ENCODE data around the gene MCC.

The MCC gene

DNA sequence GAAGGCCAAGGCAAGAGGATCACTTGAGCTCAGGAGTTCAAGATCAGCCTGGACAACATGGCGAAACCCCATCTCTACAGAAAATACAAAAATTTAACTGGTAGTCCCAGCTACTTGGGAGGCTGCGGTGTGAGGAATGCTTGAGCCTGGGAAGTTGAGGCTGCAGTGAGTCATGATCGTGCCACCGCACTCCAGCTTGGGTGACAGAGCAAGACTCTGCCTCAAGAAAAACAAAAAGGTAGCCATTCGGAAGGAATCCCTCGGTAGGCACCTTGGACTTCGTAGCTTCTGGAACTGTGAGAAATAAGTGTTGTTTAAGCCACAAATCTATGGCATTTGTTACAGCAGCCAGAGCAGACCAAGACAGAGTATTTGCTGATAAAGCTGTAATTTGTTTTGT lies 337.4 kb downstream of the MCC start:
- no peak for DNase-seq (ENCODE audit: low read depth, low spot score)

DNA sequence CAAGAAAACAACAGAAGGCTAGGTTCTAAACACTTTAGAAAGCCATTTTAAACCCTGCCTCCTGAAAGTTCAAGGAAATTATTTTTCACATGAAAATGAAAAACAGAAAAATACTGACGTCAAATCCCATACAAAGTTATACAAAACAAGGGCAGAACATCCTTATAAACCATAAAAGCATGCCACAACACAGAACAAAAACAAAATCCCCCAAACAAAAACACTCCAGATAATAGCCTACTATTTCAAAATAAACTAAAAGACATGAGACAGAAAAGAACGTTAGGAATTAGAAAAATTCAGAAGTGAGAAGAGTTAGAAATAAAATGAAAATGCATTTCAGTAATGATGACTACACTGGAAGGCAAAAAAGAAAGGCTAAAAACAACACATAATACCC lies 338.0 kb downstream of the MCC start:
- no peak for DNase-seq (ENCODE audit: low read depth, low spot score)

DNA sequence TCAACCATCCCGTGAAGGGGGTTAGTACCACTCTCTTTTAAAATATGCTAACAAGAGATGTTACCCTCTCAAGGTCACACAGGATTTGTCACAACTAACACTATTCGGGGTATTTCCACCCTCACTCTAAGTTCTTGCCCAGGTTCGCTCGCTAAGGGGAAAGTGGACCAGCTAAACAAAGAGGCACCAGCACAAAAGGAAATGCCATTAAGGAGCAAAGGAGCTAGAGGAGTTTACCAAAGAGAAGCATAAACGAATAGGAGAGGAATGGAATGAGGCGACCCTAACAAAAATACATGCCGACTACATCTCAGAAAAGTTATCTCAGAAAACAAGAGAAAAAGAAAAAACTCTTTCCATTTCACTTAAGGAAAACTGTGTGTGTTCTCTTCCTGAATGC lies 340.7 kb downstream of the MCC start:
- DNase-seq (ENCODE audit: low read depth, low spot score) = no peak

DNA sequence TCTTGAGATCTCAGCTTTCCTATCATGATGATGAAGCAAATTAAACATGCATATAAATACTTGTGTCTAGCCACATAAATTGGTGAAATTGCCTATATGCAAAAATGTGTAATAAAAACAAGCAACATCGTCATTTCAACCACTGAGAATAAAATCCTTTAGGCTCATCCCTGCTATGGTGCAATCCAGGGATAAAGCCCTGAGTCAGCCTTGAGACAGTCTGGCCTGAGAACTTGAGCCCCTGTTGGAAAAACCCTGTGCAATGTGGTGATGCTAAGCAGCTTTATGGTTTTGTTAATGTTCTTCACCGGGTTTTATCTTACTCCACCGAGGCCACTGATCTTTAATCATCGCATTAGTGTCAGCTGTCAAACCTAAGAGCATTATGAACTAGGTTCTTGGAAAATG lies 341.1 kb downstream of the MCC start:
- DNase-seq (ENCODE audit: low read depth, low spot score) = no peak

DNA sequence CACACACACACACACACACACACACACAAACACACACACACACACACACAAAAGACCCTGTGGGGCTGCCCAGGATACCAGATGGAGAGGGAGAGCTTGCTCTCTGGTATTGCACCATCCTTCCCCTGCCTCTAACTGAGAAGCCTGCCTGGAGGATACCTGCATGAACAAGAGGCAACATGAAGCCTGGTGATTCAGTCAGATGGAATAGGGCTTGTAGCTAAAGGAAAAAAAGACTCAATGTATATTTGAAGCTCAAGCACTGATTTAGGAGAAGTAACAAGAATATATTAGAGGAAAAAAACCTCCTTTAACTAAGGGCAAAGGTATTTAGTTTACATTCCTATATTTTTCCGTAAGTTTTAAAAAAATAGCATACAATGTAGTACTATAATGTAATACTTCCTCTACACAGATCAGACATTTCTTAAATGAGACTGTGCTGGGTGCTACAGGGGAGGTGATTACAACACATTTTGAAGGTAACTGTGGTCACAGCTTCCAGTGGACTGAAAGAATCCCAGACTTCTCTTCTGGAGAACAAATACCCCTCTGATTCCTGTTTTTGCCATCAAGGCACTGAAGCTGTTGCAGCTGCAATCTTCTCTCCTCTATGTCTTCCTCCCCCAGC lies 342.4 kb downstream of the MCC start:
- no peak for DNase-seq (ENCODE audit: low read depth, low spot score)

DNA sequence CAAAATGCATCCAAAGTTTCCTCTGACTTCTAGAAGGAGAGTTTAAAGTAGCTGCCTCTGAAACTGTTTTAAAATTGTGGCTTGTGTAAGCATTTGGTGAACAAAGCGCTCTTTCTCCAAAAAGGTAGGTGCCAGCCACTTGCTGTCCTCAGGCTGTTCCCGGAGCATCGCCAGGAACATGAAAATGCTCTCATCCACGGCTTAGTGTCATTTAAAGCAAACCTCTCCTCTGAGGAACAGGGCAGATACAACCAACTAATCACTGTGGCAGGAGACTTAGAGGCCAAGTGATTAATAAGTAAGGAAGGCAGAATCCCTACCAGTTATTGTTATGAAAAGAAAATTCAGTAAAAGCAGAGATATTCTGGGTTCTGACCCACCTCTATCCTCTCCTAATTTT lies 346.1 kb downstream of the MCC start:
- no peak for DNase-seq (ENCODE audit: low read depth, low spot score)

DNA sequence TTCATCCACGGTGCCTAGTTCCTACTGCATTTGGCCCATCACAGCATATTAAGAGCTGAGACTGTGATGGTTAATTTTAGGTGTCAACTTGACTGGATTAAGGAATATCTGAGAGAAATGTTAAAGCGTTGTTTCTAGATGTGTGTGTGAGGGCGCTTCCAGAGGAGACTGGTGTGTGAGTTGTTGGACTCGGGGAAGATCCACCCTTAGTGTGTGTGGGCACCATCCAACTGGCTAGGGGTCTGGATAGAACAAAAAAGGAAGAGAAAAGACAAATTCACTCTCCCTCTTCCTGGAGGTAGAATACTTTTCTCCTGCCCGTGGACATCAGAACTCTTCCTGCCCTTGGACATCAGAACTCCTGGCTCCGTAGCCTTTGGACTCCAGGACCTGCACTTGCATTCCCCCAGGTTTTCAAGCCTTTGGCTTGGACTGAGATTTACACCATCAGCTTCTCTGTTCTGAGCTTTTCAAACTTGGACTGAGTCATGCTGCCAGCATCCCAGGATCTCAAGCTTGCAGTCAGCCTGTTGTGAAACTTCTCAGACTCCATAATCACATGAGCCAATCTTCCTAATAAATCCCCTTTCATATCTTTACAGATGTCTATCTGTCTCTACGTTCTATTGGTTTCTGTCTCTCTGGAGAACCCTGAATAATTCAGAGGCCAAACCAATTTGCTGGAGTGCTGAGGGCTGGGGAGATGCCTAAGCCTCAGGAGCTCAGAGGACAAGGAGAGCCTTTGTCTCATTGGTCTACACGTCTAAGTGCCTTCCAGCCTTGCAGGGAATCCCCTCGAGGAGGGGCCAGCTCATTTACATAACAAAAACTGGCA lies 347.2 kb downstream of the MCC start:
- no peak for DNase-seq (ENCODE audit: low read depth, low spot score)

DNA sequence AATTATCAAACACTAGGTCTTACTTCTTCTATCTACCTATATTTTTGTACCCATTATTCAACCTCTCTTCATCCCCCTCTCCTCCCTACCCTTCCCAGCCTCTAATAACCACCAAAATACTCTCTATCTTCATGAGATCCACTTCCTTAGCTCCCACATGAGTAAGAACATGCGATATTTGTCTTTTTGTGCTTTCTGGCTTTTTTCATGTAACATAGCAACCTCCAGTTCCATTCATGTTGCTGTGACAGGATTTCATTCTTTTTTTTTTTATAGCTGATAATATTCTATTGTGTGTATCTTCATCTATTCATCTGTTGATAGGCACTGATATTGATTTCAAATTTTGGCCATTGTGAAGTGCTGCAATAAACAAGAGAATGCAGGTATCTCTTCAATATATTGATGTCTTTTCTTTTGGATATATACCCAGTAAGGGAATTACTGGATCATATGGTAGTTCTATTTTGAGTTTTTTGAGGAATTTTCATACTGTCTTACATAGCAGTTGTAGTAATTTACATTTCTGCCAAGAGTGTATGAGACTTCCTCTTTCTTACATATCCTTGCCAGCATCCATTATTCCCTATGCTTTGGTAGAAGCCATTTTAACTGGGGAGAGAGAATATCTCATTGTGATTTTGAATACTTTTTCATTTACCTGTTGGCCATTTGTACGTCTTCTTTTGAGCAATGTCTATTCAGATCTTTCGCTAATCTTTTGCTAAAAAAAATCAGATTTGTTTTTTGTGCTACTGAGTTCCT lies 354.9 kb downstream of the MCC start:
- DNase-seq (ENCODE audit: low read depth, low spot score) = no peak

DNA sequence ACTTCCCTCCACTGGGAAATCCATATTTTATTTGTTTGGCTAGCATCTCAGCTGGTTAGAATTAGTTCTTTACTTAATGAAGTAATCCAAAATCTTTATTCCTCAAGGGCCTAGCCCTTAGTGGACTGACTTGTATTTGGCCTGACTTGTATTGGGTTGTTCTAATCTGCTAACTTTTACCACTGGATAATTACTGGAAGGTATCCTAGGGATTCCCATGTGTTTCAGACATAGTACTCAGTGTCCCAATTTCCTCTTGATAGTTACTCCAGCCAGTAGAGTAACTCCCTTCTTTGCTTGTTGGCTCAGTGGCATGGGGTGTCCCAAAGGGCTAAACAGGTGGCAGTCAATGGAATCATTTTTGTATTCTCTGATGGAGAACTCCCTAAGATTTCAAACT lies 355.7 kb downstream of the MCC start:
- DNase-seq (ENCODE audit: low read depth, low spot score) = no peak

DNA sequence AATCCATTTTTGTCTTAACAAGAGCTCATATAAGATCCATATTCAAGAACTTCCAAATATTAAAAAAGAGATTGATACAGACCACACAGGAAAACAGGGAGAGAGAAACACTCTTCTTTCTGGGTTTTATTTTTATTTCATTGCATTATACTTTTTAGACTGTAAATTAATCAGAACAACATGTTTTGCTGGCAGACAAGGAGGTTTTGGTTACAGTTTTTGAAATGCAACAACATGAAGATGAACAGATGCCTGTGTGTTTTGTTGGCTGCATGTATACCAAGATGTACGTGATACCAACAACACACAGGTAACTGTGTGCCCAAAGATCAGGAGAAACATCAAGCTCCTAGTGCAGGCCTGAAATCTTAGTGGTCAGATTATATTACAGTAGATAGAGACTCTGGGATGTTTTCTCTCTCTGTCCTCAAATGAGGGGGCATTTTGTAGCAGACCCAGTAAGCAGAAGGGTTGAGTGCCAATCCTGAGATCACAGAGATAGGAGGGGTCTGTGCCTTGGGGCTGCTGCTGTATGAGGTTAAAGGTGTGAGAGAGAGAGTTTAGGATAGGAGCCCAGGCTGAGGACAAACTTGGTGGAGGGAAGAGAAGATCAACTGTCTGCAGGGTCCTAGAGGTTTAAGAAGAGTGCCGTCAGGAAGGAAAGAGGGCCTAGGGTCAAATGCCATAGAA lies 359.5 kb downstream of the MCC start:
- no peak for DNase-seq (ENCODE audit: low read depth, low spot score)

DNA sequence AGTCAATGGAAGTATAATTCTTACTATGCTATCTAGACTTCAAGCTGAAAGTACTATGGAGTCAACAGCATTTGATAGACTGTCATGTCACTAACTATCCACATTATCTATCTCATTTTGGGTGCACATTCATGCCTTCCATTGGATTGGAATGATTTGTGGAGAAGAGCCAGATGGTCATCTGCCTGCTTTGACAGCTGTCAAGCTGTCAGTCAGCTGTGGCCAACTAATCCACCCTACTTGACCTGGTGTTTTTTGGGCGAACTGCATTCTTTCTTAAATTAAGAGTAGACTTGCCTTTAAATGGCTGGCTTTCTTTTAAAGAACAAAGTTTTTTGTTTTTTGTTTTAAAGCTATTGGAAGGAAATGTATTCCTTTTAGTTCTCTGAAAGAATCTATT lies 360.2 kb downstream of the MCC start:
- DNase-seq (ENCODE audit: low read depth, low spot score) = no peak

DNA sequence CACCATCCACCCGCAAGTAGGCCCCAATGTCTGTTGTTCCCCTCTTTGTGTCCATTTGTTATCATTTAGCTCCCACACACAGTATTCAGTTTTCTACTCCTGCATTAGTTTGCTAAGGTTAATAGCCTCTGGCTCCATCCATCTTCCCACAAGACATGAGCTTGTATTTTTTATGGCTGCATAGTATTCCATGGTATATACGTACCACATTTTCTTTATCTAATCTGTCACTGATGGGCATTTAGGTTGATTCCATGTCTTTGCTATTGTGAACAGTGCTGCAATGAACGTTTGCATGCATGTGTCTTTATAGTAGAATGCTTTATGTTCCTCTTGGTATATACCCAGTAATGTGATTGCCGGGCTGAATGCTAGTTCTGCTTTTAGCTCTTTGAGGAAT lies 361.2 kb downstream of the MCC start:
- DNase-seq (ENCODE audit: low read depth, low spot score) = no peak

DNA sequence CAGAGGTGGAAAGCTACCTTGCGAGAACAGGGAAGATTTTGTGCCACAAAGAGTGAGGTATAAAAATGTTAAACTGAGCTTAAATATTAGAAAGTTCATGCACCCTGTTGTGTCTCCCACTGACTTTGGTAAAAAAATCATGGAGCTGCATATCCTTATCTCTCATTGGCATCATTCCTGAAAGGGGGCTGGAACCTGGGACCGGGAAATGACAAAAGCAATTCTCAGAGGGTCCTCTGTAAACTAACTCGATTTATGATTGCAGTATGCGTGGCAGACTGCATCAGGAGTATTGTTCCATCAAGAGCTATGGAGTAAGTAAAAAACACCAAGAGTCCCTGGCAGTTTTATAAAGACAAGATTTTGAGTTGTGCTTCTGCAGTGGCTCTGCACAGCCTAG lies 362.9 kb downstream of the MCC start:
- DNase-seq (ENCODE audit: low read depth, low spot score) = no peak

DNA sequence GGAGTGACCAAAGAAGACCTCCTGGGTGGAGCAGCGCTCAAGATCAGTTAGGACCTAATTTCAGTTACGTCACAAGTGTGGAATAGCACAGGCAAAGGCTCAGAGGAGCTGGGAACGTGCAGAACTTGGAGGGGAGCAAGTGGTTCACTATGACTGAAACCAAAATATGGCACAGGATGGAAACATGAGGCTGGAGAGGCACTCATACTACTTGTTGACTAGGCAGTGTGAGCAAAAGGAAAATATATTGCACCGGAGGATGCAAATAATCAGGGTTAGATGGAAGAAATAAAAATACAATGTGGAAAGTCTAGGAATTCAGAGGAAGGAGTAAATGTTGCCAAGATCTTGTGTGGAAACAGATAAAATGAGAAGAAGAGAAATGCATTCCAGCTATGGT lies 363.3 kb downstream of the MCC start:
- DNase-seq (ENCODE audit: low read depth, low spot score) = no peak

DNA sequence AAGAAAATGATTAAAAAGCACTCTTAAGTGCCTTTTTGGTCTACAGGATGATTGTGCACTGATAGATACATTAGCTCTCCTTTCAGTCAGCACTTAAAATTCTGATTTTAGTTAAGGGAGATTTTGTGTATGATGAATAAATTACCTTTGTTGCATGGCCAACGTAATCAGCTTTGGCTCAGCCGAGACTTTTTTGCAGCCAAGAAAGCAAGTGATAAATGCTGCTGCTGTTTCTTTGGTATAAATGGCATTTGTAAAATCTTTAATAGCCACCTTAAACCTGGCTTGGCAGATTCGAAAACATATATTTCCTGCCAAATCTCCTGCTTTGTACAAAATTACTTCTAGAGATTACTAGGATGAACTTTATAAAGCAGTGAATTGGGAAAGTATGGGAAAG lies 364.0 kb downstream of the MCC start:
- no peak for DNase-seq (ENCODE audit: low read depth, low spot score)

DNA sequence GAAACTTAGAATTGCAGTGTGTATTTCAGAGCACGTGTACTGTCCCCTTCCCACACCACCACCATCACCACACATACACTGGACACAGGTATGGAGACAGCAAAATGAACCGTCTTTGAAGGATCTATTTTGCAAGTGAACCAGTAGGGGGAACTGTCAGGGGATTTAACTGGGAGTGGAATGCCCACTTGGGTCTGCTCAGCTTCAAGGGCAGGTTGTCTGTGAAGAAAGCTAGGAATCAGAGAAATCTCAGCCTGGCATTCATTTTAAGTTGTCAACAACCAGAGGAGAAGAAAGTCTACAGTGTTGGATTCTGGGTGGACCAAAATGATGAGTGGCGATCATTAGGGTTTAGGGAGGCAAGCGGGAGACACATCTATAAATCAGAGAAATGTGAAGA lies 364.6 kb downstream of the MCC start:
- no peak for DNase-seq (ENCODE audit: low read depth, low spot score)

DNA sequence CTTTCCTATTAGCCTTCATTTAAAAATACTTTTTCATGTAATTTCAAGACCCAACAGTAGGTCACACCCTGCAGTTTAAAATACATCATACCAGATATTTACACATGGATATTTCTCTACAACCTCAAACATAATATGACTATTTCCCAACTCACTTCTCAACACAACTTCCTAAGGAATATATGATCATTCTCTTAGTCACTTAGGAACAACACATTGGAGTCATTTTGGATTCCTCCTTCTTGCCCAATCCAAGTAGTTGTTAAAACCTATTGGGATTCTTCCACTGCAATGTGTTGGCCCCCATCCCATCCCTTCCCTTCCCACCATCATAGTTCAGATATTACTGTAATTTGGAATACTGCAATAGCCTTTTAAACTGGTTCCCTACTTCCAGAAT lies 366.2 kb downstream of the MCC start:
- no peak for DNase-seq (ENCODE audit: low read depth, low spot score)

DNA sequence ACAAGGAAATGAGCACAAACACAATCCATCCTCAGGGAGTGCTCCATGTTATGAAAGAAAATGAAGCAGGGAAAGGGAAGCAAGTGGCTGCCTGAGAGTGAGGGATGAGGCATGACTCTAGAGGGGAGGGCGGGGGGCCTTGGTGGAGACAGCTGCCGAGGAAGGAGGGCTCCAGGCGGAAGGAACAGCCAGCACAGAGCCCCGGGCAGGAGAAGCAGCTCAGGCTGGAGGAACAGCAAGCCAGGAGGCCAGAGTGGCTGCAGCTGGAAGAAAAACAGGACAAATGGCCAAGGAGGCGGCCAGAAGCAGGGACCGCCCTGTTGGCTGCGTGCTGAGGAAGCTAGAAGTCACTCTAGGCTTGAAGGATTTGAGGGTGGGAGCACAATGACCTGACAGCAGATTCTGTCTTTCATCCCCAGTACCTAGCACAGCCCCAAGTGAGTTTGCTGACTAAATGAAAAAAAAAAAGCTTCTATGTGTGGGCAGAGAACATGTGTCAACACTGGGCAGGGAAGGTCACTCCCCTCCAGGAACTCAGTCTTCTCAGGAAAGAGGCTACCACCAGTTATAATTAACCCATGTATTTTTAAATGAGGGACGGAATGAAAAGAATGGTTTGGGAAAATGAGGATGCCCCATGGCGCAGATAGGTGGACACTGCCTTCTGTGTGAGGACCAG lies 368.9 kb downstream of the MCC start:
- no peak for DNase-seq (ENCODE audit: low read depth, low spot score)

DNA sequence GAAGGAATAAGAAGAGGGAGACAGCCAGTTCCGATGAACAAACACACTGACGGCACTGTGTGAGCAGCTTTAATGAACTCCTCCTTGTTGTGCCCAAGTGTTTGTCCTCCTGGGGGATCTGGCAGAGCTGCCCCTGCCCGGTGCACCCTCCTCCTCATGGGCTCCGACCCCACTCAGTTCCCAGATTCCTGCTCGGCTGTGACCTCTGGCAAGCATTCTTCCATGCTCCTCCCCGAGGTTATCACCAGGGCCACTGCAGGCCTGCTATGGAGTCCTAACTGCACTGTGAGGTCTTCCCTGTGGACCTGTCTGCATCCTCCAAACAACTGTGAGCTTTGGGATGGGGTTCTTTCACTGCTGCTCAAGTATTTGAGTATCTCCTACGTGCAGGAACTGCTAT lies 369.5 kb downstream of the MCC start:
- DNase-seq (ENCODE audit: low read depth, low spot score) = no peak

DNA sequence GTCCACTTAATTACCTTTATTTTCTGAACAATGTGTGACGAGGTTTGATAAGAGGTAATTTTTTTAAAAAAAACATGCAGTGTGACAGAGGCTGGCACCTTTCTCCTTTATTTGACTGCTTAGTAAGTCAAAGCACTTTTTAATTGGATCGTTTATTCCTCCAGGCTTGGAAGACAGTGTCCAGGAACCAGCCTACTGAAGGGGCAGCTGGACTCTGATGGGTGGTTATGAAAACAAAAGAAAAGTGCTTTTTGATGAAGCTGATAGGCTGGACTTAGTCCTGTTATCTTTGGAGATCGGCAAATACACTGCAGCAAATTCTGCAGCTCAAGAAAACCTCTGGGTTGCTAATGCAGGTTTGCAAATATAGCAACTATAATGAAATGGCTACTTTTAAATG lies 370.0 kb downstream of the MCC start:
- DNase-seq (ENCODE audit: low read depth, low spot score) = no peak

DNA sequence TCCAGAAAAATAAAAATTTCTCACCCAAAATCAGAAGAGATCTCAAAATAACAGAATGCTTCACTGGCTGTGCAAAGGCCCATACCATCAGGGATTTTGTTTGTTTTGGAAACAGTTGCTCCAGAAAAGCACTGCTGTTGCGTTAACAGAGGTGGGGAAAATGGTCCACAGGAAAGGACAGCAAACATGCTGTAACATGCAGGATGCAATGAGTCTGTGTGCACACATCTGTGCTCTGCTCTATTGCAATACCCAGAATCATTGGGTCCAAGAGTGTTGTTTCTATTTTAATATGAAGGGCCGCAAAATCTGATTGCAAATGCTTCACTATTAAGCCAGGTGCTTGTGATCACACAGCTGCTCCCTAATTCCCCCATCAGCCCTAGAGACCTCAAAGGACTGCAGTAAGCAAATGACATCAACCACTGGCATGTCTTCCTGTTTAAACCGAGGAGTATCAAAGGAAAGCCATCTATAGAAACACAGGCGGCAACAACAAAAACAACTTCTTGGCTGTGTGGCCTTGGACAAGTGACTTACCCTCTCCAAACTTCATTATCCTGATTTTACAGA lies 370.6 kb downstream of the MCC start:
- no peak for DNase-seq (ENCODE audit: low read depth, low spot score)

Data from activated naive CD8-positive, alpha-beta T cell treated with anti-CD3 and anti-CD28 coated beads, Interleukin-2, amount 50 U/mL, for 16 hours (primary cell).